B cell (primary cell): ENCODE data around the gene LONP1. TPM values are rescaled to one million over a fixed set of nuclear protein-coding genes. Genes with fewer than 3 reads are reported as not detected.

ENCODE experiments used
- ATAC-seq: fragments of 200-7000 bp; cut with Tn5 transposase; one replicate; pipeline ENCODE4 v1.10.0; 2021; ENCODE audit warnings: low read depth, mild to moderate bottlenecking, moderate number of reproducible peaks, moderate library complexity
- CTCF ChIA-PET: fragments of 350-600 bp; sonication (Branson Sonifier 250); formaldehyde crosslinking; loops from one replicate; lab custom pipeline; 2021; ENCODE audit warnings: antibody characterized with exemption, inconsistent platforms; lab: Charles Lee
- POLR2A ChIA-PET: fragments of 350-600 bp; sonication (Branson Sonifier 250); formaldehyde crosslinking; loops from one replicate; lab custom pipeline; 2021; ENCODE audit warnings: antibody characterized with exemption; lab: Charles Lee
- DNase-seq: peaks from one replicate; pipeline ENCODE4 v3.0.0; 2013
- H2AFZ ChIP-seq: 2 replicates; pipeline ENCODE4 v1.6.1; 2012; ENCODE audit warnings: mild to moderate bottlenecking, low read depth, low read length; ENCODE audit not compliant: insufficient read depth, poor library complexity, severe bottlenecking
- H3K27ac ChIP-seq, 2 donors: 1 replicate in 1 of 2; 2 replicates in 1 of 2; pipeline ENCODE4 v1.5.1; 2012 to 2013; ENCODE audit warnings: low read length in 2 of 2, mild to moderate bottlenecking in 2 of 2, moderate library complexity in 1 of 2
- H3K27me3 ChIP-seq, 4 experiments: fragments of 200-600 bp in 1 of 4; sonication (generic) in 1 of 4; replicated peaks in 1 of 4; 1 replicate in 2 of 4; 2 replicates in 2 of 4; pipeline versions ENCODE4 v1.6.1 to v1.7.0; 2013 to 2016; ENCODE audit warnings: low read length in 3 of 4, mild to moderate bottlenecking in 2 of 4, mixed read lengths in 1 of 4, moderate library complexity in 1 of 4; ENCODE audit not compliant: insufficient read depth in 4 of 4, control insufficient read depth in 3 of 4; ENCODE audit errors: control extremely low read depth in 1 of 4
- H3K36me3 ChIP-seq, 2 experiments: replicated peaks in 1 of 2; 1 replicate in 1 of 2; 2 replicates in 1 of 2; pipeline versions ENCODE4 v1.6.1 to v1.7.1; 2013; ENCODE audit warnings: low read length in 1 of 2; ENCODE audit not compliant: insufficient read depth in 2 of 2, control insufficient read depth in 1 of 2; ENCODE audit errors: control extremely low read depth in 1 of 2, extremely low read depth in 1 of 2
- H3K4me1 ChIP-seq, 2 donors: fragments of 200-600 bp in 1 of 2; sonication (generic) in 1 of 2; 1 replicate in 1 of 2; 2 replicates in 1 of 2; pipeline versions ENCODE4 v1.5.1 to v1.6.1; 2013 to 2017; ENCODE audit warnings: low read length in 2 of 2; ENCODE audit not compliant: control insufficient read depth in 2 of 2, insufficient read depth in 2 of 2
- H3K4me2 ChIP-seq: replicated peaks from 2 replicates; pipeline ENCODE3; 2012; ENCODE audit warnings: mild to moderate bottlenecking, low read depth, low read length; ENCODE audit not compliant: poor library complexity, severe bottlenecking
- H3K4me3 ChIP-seq, 5 experiments: fragments of 200-600 bp in 1 of 5; sonication (generic) in 1 of 5; 1 replicate in 3 of 5; 2 replicates in 2 of 5; pipeline versions ENCODE4 v1.5.1 to v1.7.0; 2011 to 2016; ENCODE audit warnings: low read length in 4 of 5, mild to moderate bottlenecking in 4 of 5, low read depth in 2 of 5, control low read depth in 1 of 5, moderate library complexity in 1 of 5; ENCODE audit not compliant: insufficient read depth in 1 of 5; ENCODE audit errors: control extremely low read depth in 1 of 5, extremely low read depth in 1 of 5
- H3K79me2 ChIP-seq: fragments of 200-600 bp; sonication (generic); one replicate; pipeline ENCODE4 v1.6.0; 2016; ENCODE audit warnings: low read length; ENCODE audit not compliant: control insufficient read depth, insufficient read depth
- H3K9ac ChIP-seq: fragments of 200-600 bp; sonication (generic); 2 replicates; pipeline ENCODE4 v1.6.1; 2017; ENCODE audit warnings: mild to moderate bottlenecking, low read length, moderate library complexity
- H3K9me3 ChIP-seq, 3 donors: one replicate each; pipeline versions ENCODE4 v1.6.1 to v1.7.1; 2013; ENCODE audit warnings: low read length in 2 of 3; ENCODE audit not compliant: control insufficient read depth in 2 of 3, insufficient read depth in 1 of 3; ENCODE audit errors: control extremely low read depth in 1 of 3
- H4K20me1 ChIP-seq: 2 replicates; pipeline ENCODE4 v1.6.0; 2012; ENCODE audit warnings: mild to moderate bottlenecking, low read length; ENCODE audit not compliant: insufficient read depth, control insufficient read depth, poor library complexity, severe bottlenecking
- H3K27ac Mint-ChIP-seq: one replicate; pipeline ENCODE4 v1.8.0; 2021; ENCODE audit warnings: mixed read lengths
- H3K27me3 Mint-ChIP-seq: one replicate; pipeline ENCODE4 v1.8.0; 2021; ENCODE audit warnings: mixed read lengths
- H3K4me1 Mint-ChIP-seq: one replicate; pipeline ENCODE4 v1.8.0; 2021; ENCODE audit warnings: mixed read lengths
- H3K4me3 Mint-ChIP-seq: one replicate; pipeline ENCODE4 v1.8.0; 2021; ENCODE audit warnings: mixed read lengths
- H3K9me3 Mint-ChIP-seq: one replicate; pipeline ENCODE4 v1.8.0; 2022; ENCODE audit warnings: mixed read lengths; ENCODE audit not compliant: insufficient read depth
- CTCF ChIP-seq: fragments of 200-600 bp; IDR thresholded peaks from one replicate; pipeline ENCODE4 v1.8.0; 2022; ENCODE audit warnings: antibody characterized with exemption, mild to moderate bottlenecking
- EZH2 ChIP-seq: IDR thresholded peaks from 2 replicates; pipeline ENCODE4 v1.6.1; 2012; ENCODE audit warnings: borderline replicate concordance, low read depth, mild to moderate bottlenecking, moderate library complexity, low read length; ENCODE audit not compliant: insufficient read depth, poor library complexity, severe bottlenecking
- WGBS: methylation state at CpG from one replicate; pipeline ENCODE4 v1.1.5; 2013; ENCODE audit warnings: missing lambda C conversion rate; ENCODE audit not compliant: insufficient coverage; 5-methylcytosine and 5-hydroxymethylcytosine counted together
- intact Hi-C: fragments of 100-400 bp; cut with micrococcal nuclease; formaldehyde crosslinking; loops from one replicate; pipeline ENCODE4 v1.10.0; 2022
- polyA plus RNA-seq: library from polyadenylated mRNA; depleted of rRNA; stranded (reverse); fragments of >200 nt; gene quantifications from 2 replicates; pipeline ENCODE4 v1.2.3, GENCODE V29; 2012
- total RNA-seq, 2 donors: library from RNA; stranded (reverse); fragments of 120-200 nt in 1 of 2; gene quantifications; 1 replicate in 1 of 2; 2 replicates in 1 of 2; pipeline versions ENCODE4 v1.2.3 to v1.2.4, GENCODE V29; 2013 to 2022

The LONP1 gene
- total and polyA plus RNA-seq, 2 donors (not counting 1 experiment from before 2014, with no cell fraction given) = 60.1 to 67.2 TPM

- H3K27ac Mint-ChIP-seq = peak overlapping the region; percentile 86
- H3K4me3 Mint-ChIP-seq = no peak overlapping the region
- H4K20me1 ChIP-seq = peaks cover 81% of the 10 kb centered on the region
- peaks cover 0 to 57% of the 10 kb centered on the region in 2 experiments for H3K36me3 ChIP-seq
- ATAC-seq = no peak
- peak; percentile 40 for DNase-seq
- ChIA-PET POLR2A (interaction anchor here (0.7 kb wide), 1 partner anchor 161 kb away, joined by 3 read pairs; no protein-coding TSS in a partner anchor), CTCF (interaction anchor here (0.5 kb wide), 1 partner anchor 78 kb away, joined by 3 read pairs; no protein-coding TSS in a partner anchor)
- H3K4me3 ChIP-seq = no peak overlapping the region
- H3K9me3 ChIP-seq = no peaks in the 10 kb centered on the region
- no peak overlapping the region for H3K4me2 ChIP-seq
- no peak overlapping the region for H3K27ac ChIP-seq
- no peak overlapping the region for H3K9ac ChIP-seq
- no peaks in the 10 kb centered on the region for H3K27me3 Mint-ChIP-seq
- H3K27me3 ChIP-seq = no peaks in the 10 kb centered on the region
- TF ChIP-seq EZH2 (no peak), CTCF (no peak)
- intact Hi-C loops = loop anchor here (5.0 kb wide), 1 partner anchor 971 kb away; the partner anchor contains the start of gene DPP9
- H3K9me3 Mint-ChIP-seq = no peaks in the 10 kb centered on the region
- 89% methylated on average over 29 of the region's 39 CpGs for WGBS
- no peak overlapping the region for H2AFZ ChIP-seq
- H3K4me1 ChIP-seq = peaks cover 3 to 23% of the 10 kb centered on the region in 2 donors
- H3K4me1 Mint-ChIP-seq = peaks cover 30% of the 10 kb centered on the region
- H3K79me2 ChIP-seq = peaks cover 41% of the 10 kb centered on the region
Measured at GRCh38 chr19:5693195-5694166, 26.5 kb downstream of the LONP1 start.
